Right hindlimb (tissue), 1 donor: Measurements from ENCODE around the gene HYPK.
"Not testable (repeated sequence)": the region's sequence is repeated elsewhere in the genome, so short reads cannot be mapped to it uniquely, and the experiment has no call there.

ENCODE experiments used
- DNase-seq: peaks from one replicate; pipeline ENCODE4 v3.0.0-alpha.2; 2018

HYPK gene

GRCh38 chr15:43795997-43796396 lies 4.4 kb upstream of the HYPK start:
- no peak for DNase-seq

- no peak for DNase-seq
Observed at GRCh38 chr15:43796566-43796965, 3.8 kb upstream of the HYPK start.

- peak; percentile 25 for DNase-seq
Observed at GRCh38 chr15:43799209-43799944, 1.0 kb upstream of the HYPK start.

DNA sequence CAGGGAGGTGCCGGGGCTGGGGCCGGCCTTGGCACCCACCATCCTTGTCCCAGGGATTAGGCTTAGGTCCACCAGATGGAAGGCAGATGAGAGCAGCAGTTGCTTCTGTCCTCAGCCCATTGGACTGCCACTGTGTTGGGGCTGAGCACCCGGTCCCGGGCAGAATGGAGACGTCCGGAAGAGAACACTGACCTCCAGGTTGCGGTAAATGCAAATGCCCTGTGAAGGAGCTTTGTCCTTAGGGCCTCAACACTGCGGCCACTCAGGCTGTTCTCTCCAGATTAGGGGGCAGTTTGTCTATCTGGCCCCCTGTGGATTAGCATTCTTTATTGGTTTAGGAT lies 484 bp upstream of the HYPK start, which contains the start of gene SERINC4:
SERINC4 (minus strand) TSS at position 276 of the 341 bp plus-strand sequence; CDS start at position 42, 234 bp downstream.
- peak; percentile 27 for DNase-seq

DNA sequence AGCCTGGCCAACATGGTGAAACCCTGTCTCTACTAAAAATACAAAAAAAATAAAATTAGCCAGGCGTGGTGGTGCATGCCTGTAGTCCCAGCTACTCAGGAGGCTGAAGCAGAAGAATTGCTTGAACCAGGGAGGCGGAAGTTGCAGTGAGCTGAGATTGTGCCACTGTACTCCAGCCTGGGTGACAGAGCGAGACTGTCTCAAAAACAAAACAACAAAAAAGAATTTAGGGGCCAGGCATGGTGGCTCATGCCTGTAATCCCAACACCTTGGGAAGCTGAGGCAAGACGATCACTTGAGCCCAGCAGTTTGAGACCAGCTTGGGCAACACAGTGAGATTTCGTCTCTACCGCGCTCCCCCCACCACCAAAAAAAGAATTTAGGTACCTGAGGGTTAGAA lies 2.3 kb downstream of the HYPK start:
- not testable (repeated sequence) for DNase-seq

DNA sequence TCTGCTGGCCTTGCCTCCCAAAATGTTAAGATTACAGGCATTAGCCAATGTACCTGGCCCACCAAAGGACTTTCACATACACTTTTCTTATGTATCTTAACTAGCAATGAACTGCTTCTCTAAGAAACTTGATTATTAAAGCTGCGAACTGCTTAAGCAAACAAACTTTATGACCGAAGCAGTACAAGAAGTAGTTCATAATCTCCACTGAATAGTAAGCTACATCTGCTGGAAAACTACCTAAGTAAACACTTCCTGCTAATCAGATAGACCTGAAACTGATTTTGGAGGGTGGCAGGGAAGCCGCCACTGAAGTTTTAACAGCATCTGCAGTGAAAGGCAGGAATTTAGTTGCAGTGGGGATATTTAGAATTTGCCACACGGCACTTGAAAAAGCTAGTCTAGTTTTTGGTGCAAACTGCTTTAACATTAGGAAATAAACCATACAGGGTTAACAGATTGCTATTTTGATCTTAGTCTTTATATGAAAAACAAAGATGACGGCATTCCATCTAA lies 8.1 kb downstream of the HYPK start:
- DNase-seq = no peak

DNA sequence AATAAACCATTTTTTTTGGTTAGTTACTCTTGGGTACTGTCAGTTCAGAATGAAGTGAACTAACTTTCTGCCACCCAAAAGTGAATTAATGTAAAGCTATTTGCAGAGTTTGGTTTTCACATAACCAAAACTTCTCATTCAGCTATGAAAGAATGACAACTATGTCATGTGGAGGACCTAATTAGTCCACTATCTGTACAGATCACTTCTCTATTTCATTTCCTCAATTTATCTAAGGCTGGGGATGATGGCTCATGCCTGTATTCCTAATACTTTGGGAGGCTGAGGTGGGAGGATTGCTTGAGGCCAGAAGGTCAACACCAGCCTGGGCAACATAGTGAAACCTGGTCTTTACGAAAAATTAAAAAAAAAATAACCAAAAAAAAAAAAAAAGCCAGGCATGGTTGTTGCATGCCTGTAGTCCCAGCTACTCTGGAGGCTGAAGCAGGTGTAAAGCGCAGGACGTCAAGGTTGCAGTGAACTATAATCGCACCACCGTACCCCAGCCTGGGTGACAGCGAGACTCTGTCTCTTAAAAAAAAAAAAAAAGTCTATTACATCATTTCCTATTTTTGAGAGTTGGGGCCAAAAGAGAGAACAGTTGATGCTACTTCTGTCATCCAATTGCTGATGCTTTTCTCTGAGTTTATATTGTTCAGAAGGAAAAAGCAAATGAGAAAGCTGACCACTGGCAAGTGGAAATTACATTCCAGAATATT lies 8.7 kb downstream of the HYPK start:
- no peak for DNase-seq

DNA sequence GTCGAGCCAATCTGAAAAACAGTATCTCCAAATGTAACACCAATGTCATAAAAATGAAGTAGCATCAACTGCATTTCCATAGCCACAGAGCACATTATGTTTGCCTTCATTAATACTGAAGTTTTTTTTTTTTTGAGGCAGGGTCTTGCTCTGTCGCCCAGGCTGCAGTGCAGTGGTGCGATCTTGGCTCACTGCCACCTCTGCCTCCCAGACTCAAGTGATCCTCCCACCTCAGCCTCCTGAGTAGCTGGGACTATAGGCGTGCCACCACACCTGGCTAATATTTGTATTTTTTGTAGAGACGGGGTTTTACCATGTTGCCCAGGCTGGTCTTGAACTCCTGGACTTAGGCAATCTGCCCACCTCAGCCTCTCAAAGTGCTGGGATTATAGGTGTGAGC lies 14.7 kb downstream of the HYPK start:
- DNase-seq = not testable (repeated sequence)

GRCh38 chr15:43821505-43821904 lies 21.1 kb downstream of the HYPK start:
- DNase-seq = no peak

- peak; percentile 95 for DNase-seq
Observed at GRCh38 chr15:43824302-43825246, 24.2 kb downstream of the HYPK start, which contains the start of gene MFAP1. Gene MFAP1, minus strand, starts transcription at chr15:43824690. Its CDS starts 121 bp downstream, at chr15:43824569.

GRCh38 chr15:43825305-43825704 lies 24.9 kb downstream of the HYPK start:
- not testable (repeated sequence) for DNase-seq

GRCh38 chr15:43826029-43826507 lies 25.7 kb downstream of the HYPK start:
- no peak for DNase-seq

GRCh38 chr15:43826508-43827341 lies 26.3 kb downstream of the HYPK start, which contains the start of gene WDR76:
Gene WDR76, plus strand, starts transcription at chr15:43827002. Its CDS starts 31 bp downstream, at chr15:43827033.
- DNase-seq = peak; percentile 86

GRCh38 chr15:43828061-43828657 lies 27.8 kb downstream of the HYPK start:
- DNase-seq = no peak

DNA sequence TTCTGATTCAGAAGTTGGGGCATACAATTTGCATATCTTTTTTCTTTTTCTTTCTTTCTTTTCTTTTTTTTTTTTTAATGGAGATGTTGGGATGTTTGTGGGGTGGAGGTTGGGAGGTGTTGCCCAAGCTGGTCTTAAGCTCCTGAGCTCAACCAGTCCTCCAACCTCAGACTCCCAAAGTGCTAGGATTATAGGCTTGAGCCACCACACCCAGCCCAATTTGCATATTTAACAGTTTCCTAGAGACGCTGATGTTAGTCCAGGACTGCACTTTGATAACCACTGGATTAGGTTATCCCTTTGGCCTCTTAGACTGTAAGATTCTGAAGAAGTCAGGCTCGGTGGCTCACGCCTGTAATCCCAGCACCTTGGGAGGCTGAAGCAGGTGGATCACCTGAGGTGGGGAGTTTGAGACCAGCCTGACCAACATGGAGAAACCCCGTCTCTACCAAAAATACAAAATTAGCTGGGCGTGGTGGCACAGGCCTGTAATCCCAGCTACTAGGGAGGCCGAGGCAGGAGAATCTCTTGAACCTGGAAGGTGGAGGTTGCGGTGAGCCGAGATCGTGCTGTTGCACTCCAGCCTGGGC lies 29.6 kb downstream of the HYPK start:
- DNase-seq = not testable (repeated sequence)

DNA sequence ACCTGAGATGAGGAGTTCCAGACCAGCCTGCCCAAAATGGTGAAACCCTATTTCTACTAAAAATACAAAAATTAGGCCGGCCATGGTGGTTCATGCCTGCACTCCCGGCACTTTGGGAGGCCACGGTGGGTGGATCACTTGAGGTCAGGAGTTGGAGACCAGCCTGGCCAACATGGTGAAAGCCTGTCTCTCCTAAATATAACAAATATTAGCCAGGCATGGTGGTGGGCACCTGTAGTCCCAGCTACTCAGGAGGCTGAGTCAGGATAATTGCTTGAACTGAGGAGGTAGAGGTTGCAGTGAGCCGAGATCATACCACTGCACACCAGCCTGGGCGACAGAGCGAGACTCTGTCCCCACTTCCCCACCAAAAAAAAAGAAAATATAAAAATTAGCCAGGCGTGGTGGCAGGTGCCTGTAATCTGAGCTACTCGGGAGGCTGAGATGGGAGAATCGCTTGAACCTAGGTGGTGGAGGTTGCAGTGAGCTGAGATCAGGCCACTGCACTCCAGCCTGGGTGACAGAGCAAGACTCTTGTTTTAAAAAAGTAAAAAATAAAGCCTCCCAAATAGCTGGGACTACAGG lies 30.4 kb downstream of the HYPK start:
- not testable (repeated sequence) for DNase-seq

- not testable (repeated sequence) for DNase-seq
Observed at GRCh38 chr15:43831519-43832052, 31.2 kb downstream of the HYPK start.

GRCh38 chr15:43832485-43832884 lies 32.1 kb downstream of the HYPK start:
- DNase-seq = not testable (repeated sequence)

DNA sequence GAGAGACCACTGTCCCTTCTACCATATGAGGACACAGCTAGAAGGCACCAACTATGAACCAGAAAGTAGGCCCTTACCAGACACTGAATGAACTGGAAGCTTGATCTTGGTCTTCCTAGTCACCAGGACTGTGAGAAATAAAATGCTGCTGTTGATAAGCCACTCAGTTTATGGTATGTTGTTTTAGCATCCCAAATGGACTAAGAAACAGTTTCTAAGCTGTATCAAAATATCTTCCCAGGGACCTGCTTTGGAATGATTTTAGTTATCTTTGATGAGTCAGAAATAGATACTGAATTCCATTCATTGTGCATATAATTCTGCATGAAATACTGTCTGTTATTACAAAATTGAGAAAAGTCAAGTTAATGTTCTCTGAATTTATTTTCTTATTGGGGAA lies 45.0 kb downstream of the HYPK start:
- DNase-seq = no peak

DNA sequence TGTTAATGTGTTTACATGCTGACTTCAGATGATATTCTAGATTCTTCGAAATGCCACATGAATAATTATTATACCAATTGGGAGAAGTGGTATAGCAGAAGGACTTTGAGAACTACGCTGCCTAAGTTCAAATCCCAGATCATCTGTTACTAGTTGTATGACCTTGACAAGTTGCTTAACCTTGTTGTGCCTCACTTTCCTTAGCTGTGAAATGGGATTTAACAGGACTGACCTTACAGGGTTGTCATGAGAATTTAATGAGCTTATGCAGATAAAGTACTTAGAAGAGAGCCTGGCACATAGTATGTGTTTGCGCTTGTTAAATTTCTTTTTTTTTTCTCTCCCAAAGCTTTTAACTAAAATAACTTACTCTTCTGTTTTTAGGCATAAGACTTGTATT lies 50.9 kb downstream of the HYPK start:
- no peak for DNase-seq
